ENCODE measurements around the gene MAP3K19. TPM values are rescaled to one million over a fixed set of nuclear protein-coding genes. Genes with fewer than 3 reads are reported as not detected.

The MAP3K19 gene
- total and polyA plus RNA-seq, 10 of the 15 experiments (the other 5 are each of a cell fraction or from before 2014, with no cell fraction given), result 0.05 TPM; not detected in 9

GRCh38 chr2:135076556-135076955, 29.3 kb upstream of the MAP3K19 start:
- Histone ChIP-seq H4K20me1 (ENCODE audit: control insufficient read depth, insufficient read depth) (no peaks in the 10 kb centered on the region), H3K36me3 (ENCODE audit: control insufficient read depth in 2 of 2, insufficient read depth in 2 of 2, low read length in 1 of 2) (peaks cover 1 to 4% of the 10 kb centered on the region in 2 experiments; a peak in 1 of 4 replicates), H3K4me3 (no peak overlapping the region), H3K27me3 (replicated peaks in 1 of 2; ENCODE audit: control insufficient read depth in 2 of 2, insufficient read depth in 2 of 2, low read length in 1 of 2) (no peaks in the 10 kb centered on the region), H3K79me2 (ENCODE audit: control insufficient read depth, insufficient read depth, low read length) (no peaks in the 10 kb centered on the region), H3K9me3 (replicated peaks; ENCODE audit: control insufficient read depth, insufficient read depth, low read length) (peaks cover 9% of the 10 kb centered on the region), H3K4me1 (ENCODE audit: control insufficient read depth, insufficient read depth, low read length) (no peaks in the 10 kb centered on the region), H3K4me2 (ENCODE audit: control insufficient read depth, insufficient read depth) (no peak overlapping the region), H2AFZ (ENCODE audit: control insufficient read depth, low read depth, low read length) (no peak overlapping the region), H3K9ac (ENCODE audit: control insufficient read depth, insufficient read depth, low read length) (no peak overlapping the region), H3K27ac (ENCODE audit: control insufficient read depth, insufficient read depth) (no peak overlapping the region)
- no TSS peak for BruUV-seq (replicated peaks)
- CTCF ChIA-PET, result no interaction called here
- SMC1A ChIA-PET (ENCODE audit: uncharacterized antibody, unreplicated experiment), result no interaction called here
- POLR2A ChIA-PET, result no interaction called here
- intact Hi-C loops (cut with micrococcal nuclease; ENCODE audit: unreplicated experiment) (no loop called here), in situ Hi-C loops (cut with MboI) (no loop called here)
- DNase-seq (ENCODE audit: low read depth, low spot score) (no peak), FAIRE-seq (no peak), ATAC-seq (no peak)
- TF ChIP-seq HDGF (IDR thresholded peaks at IDR 0.05) (no peak), CBX3 (IDR thresholded peaks at IDR 0.05; ENCODE audit: borderline replicate concordance, low read depth) (no peak), SUZ12 (IDR thresholded peaks at IDR 0.05; ENCODE audit: unreplicated experiment) (no peak), NFYB (IDR thresholded peaks at IDR 0.05; ENCODE audit: insufficient read depth, low read depth, low read length) (no peak), KAT2A (conservative IDR thresholded peaks at IDR 0.05; ENCODE audit: control insufficient read depth, low read depth, low read length) (no peak), BACH1 (IDR thresholded peaks at IDR 0.05; ENCODE audit: borderline replicate concordance) (no peak), RELA (IDR thresholded peaks at IDR 0.05; ENCODE audit: borderline replicate concordance, partially characterized antibody) (no peak), EZH2 (IDR thresholded peaks at IDR 0.05; ENCODE audit: borderline replicate concordance, control insufficient read depth, low read depth, low read length) (no peak)
- RAD21 ChIA-PET (ENCODE audit: unreplicated experiment), result no interaction called here
- 95% methylated on average over 2 of the region's 2 CpGs for WGBS (ENCODE audit: insufficient coverage, insufficient replicate concordance, low lambda C conversion rate, missing lambda C conversion rate)

DNA sequence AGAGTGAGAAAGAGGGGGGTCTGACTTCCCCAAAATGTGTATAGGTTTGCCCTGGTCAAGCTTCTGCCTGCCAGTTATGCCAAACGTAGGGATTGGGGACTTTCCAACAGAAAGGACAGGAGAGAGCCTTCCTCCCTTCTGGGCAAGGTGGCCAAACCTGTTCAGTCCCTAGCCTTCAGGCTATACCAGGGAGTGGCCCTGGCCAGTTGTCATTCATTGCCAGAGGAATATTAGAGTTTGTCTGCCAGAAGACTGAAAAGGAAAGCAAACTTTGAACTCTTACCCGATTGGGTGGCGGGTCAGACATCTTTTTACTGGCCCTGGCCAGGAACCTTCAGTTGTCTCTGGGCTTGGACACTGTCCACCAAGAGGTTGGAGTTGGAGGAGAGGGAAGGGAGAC, 27.0 kb upstream of the MAP3K19 start:
- Histone ChIP-seq H3K4me2 (ENCODE audit: control insufficient read depth, insufficient read depth) (no peak overlapping the region), H3K27ac (ENCODE audit: control insufficient read depth, insufficient read depth) (no peak overlapping the region), H3K9ac (ENCODE audit: control insufficient read depth, insufficient read depth, low read length) (no peak overlapping the region), H3K4me3 (no peak overlapping the region), H3K36me3 (ENCODE audit: control insufficient read depth in 2 of 2, insufficient read depth in 2 of 2, low read length in 1 of 2) (peaks cover 1 to 6% of the 10 kb centered on the region in 2 experiments; a peak in 1 of 4 replicates), H3K27me3 (replicated peaks in 1 of 2; ENCODE audit: control insufficient read depth in 2 of 2, insufficient read depth in 2 of 2, low read length in 1 of 2) (no peaks in the 10 kb centered on the region), H4K20me1 (ENCODE audit: control insufficient read depth, insufficient read depth) (no peaks in the 10 kb centered on the region), H3K9me3 (replicated peaks; ENCODE audit: control insufficient read depth, insufficient read depth, low read length) (peaks cover 20% of the 10 kb centered on the region), H3K4me1 (ENCODE audit: control insufficient read depth, insufficient read depth, low read length) (no peaks in the 10 kb centered on the region), H3K79me2 (ENCODE audit: control insufficient read depth, insufficient read depth, low read length) (peaks cover 1% of the 10 kb centered on the region), H2AFZ (ENCODE audit: control insufficient read depth, low read depth, low read length) (no peak overlapping the region)
- FAIRE-seq (no peak), ATAC-seq (no peak), DNase-seq (ENCODE audit: low read depth, low spot score) (no peak)
- BruUV-seq (replicated peaks), result no TSS peak
- ChIA-PET CTCF (no interaction called here), SMC1A (ENCODE audit: uncharacterized antibody, unreplicated experiment) (interaction anchor here (0.5 kb wide), 1 partner anchor 8 kb away, joined by 3 read pairs; no protein-coding TSS in a partner anchor), RAD21 (ENCODE audit: unreplicated experiment) (no interaction called here), POLR2A (no interaction called here)
- intact Hi-C loops (cut with micrococcal nuclease; ENCODE audit: unreplicated experiment), result no loop called here
- WGBS (ENCODE audit: insufficient coverage, insufficient replicate concordance, low lambda C conversion rate, missing lambda C conversion rate), result 96% methylated on average over 3 of the region's 3 CpGs
- in situ Hi-C loops (cut with MboI), result no loop called here
- TF ChIP-seq CHD4 (IDR thresholded peaks at IDR 0.05) (no peak), GABPA (IDR thresholded peaks at IDR 0.05; ENCODE audit: low read depth) (no peak), POLR2A (IDR thresholded peaks at IDR 0.05; ENCODE audit: low read depth, low read length) (no peak), ZNF622 (IDR thresholded peaks at IDR 0.05) (no peak), STAT3 (IDR thresholded peaks at IDR 0.05; ENCODE audit: low read depth, low read length) (no peak), ZNF24 (IDR thresholded peaks at IDR 0.05) (no peak), KLF5 (IDR thresholded peaks at IDR 0.05; ENCODE audit: partially characterized antibody) (no peak), CREM (IDR thresholded peaks at IDR 0.05; ENCODE audit: low read depth) (no peak), ESRRA (IDR thresholded peaks at IDR 0.05; ENCODE audit: low read length) (no peak), SMARCA5 (IDR thresholded peaks at IDR 0.05) (no peak), PML (IDR thresholded peaks at IDR 0.05; ENCODE audit: low read length) (no peak), ATF7 (IDR thresholded peaks at IDR 0.05; ENCODE audit: low read depth) (no peak)
- TF ChIP-seq, protein P1, sequence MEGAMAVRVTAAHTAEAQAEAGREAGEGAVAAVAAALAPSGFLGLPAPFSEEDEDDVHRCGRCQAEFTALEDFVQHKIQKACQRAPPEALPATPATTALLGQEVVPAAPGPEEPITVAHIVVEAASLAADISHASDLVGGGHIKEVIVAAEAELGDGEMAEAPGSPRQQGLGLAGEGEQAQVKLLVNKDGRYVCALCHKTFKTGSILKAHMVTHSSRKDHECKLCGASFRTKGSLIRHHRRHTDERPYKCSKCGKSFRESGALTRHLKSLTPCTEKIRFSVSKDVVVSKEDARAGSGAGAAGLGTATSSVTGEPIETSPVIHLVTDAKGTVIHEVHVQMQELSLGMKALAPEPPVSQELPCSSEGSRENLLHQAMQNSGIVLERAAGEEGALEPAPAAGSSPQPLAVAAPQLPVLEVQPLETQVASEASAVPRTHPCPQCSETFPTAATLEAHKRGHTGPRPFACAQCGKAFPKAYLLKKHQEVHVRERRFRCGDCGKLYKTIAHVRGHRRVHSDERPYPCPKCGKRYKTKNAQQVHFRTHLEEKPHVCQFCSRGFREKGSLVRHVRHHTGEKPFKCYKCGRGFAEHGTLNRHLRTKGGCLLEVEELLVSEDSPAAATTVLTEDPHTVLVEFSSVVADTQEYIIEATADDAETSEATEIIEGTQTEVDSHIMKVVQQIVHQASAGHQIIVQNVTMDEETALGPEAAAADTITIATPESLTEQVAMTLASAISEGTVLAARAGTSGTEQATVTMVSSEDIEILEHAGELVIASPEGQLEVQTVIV (IDR thresholded peaks at IDR 0.05; ENCODE audit: borderline replicate concordance, partially characterized antibody), result no peak

All from GM12878 (cell line).